GM19035 (cell line): ENCODE measurements around the gene CORO7.

Experiments used
- ATAC-seq: cut with Tn5 transposase; IDR thresholded peaks from one replicate; pipeline ENCODE4 v1.9.1; 2021; ENCODE audit not compliant: unreplicated experiment

CORO7 gene

DNA sequence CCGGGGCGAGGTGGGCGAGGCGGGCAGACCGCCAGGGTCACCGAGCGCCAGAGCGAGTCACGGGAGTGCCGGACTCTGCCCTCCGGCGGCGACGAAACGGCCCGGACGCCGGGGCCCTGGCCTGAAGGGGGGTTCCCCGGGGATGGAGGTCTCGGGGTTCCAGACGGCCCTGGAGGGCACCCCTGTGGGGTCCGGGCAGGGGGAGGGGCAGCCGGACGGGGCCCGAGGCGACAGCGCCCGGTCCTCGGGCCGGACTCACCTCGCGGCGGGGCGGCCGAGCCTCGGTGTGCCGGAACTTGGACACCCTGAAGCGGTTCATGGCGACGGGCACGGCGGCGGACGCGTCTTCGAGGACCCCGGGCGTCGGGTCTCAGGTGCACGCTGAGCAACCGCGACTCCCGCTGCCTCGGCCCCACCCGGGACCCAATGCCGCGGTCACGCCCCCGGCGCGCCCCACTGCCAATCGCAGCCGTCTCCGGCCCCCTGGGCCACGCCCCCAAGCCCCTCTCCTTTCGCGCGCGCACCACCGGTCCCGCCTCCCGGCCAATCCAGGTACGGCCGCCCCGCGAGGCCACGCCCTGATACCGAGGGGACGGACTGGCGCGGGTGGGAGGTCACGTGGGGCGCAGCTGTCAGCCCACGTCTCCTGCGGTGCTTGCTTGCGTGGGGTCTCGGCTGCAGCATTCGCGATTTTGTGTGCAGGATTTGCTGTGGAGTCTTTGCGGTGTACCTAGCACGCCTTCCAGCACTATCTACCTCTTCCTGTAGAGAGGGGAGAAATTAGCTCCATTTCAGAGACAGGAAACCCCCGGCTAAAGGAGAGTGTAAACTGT is at the start of gene CORO7:
Gene CORO7, minus strand, starts transcription at position 397 of the 833 bp plus-strand sequence. Its CDS starts 78 bp downstream, at position 319.
- peak; percentile 60 for ATAC-seq

DNA sequence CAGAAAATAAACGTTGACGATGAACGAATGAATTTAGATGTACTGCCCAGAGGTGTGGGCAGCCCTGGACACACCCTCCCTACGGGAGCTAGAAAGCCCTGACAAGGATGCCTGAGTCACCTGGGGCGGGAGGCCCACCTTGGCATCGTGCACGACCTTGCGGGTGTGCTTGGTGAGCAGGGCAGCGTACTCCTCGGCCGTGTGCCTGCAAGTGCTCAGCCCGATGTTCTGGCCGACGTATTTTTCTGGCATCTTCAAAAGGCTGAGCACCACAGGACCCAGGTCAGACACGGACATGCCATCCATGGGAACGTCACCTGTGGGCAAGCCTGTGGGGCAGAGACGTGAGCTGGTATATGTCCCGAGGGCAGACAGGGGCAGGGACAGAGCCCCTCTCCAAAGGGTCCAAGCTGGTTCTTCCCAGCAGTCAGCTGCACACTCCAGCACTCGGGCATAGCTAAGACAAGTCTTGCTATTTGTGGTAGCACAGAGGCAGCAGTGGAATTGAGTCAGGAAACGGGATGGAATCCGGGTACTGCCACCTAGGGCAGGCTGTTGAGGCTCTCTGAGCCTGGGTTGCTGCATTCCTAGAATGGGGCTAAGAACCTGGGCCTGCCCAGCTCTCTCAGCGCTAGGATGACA is 47.2 kb upstream of the CORO7 start:
- ATAC-seq = no peak

- no peak for ATAC-seq
These were observed 45.1 kb upstream of the CORO7 start for GRCh38 chr16:4461250-4462085.

GRCh38 chr16:4460936-4461249 is 44.5 kb upstream of the CORO7 start:
- no peak for ATAC-seq

DNA sequence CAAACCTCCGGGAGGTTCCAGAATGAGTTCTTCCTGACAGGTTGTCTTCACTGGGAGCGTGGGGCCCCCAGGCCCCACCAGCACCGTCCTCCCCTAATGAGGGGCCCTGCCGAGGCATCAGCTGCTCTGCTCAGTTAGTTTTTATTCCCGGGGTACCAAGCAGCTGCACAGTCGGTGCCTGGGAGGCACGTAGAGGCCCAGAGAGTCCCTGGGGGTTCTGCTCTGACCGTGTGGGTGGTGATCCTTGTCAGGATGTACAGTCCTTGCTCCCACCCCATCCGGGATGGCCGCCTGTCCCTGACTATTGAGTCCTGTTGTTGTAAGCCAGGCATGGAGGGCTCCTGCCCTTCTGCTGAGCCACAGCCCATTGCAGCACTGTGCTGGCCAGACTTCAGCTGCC is 39.6 kb upstream of the CORO7 start:
- ATAC-seq = no peak

GRCh38 chr16:4455081-4455480 is 38.7 kb upstream of the CORO7 start:
- ATAC-seq = no peak

- ATAC-seq = no peak
These were observed 38.2 kb upstream of the CORO7 start for GRCh38 chr16:4454623-4455022.

DNA sequence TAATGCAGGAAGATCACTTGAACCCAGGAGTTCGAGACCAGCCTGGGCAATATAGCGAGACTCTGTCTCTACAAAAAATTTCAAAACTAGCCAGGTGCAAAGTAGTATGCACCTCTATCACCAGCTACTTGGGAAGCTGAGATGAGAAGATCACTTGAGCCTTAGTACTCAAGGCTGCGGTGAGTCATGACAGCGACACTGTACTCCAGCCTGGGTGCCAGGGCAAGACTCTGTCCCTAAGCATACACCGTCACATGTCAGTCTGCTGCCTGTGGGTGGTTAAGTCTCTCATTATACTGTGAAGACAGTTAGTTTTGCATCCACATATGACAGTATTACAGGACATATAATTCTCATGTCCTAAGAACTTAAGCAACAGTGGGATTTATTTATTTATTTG is 36.3 kb upstream of the CORO7 start:
- no peak for ATAC-seq

DNA sequence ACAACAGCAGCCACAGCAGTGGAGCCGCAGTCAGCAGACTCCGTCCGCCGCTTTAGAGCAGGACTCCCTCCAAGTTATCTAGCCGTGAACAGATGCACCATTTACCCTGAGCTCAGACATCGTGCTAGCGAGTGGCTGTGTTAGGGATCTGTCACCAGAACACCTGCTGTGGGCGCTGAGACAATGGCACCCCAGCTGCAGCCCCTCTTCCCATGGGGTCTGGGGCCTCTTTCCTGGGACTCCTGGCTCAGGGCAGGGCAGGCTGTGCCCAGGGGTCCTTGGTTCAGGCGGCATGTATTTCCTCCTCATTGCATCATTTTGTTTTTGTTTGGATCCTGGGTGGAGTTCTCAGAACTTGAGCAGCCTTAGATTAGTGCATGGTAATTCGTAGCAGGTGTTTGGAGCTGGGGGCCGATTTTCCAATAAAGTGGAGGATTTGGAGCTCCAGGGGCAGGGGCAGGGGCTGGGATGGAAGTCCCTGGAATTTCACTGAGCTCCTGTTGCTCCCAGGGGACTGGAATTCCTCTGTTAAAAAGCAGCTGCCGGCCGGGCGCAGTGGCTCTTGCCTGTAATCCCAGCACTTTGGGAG is 34.6 kb upstream of the CORO7 start:
- no peak for ATAC-seq

- ATAC-seq = no peak
These were observed 34.0 kb upstream of the CORO7 start for GRCh38 chr16:4450430-4450829.

GRCh38 chr16:4443986-4444385 is 27.6 kb upstream of the CORO7 start:
- no peak for ATAC-seq

DNA sequence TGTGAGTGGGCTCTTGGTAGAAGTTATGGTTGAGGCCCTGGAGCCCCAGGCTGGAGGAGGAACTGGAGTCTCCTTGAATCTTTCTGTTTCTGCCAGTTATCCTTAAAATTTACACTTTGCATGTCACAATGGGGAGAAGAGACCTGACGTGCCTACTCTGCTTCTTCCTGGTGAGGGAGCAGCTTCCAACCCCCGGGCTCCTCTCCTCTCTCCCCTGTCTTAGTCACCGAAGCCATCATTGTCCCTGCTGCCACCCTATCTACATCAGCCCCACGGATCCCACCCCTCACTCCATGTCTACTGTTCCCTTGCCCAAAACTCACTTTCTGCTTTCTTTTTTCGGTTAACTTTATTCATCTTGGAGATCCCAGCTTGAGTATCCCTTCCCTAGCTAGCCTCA is 26.9 kb upstream of the CORO7 start:
- ATAC-seq = no peak

GRCh38 chr16:4442371-4442770 is 26.0 kb upstream of the CORO7 start:
- no peak for ATAC-seq

DNA sequence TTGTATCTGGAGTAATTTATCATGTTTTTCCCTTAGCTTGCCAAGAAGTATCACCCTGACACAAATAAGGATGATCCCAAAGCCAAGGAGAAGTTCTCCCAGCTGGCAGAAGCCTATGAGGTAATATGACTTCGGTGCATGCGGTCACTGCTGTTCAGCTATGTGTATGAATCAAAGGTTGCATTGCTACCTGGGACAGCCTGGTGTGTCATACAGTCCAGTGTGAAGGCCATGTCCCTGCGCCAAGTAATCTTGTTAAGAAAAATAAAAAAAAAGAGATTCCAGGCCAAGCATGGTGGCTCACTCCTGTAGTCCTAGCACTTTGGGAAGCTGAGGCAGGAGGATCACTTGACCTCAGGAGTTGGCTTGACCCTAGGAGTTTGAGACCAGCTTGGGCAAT is 21.0 kb upstream of the CORO7 start:
- ATAC-seq = no peak

DNA sequence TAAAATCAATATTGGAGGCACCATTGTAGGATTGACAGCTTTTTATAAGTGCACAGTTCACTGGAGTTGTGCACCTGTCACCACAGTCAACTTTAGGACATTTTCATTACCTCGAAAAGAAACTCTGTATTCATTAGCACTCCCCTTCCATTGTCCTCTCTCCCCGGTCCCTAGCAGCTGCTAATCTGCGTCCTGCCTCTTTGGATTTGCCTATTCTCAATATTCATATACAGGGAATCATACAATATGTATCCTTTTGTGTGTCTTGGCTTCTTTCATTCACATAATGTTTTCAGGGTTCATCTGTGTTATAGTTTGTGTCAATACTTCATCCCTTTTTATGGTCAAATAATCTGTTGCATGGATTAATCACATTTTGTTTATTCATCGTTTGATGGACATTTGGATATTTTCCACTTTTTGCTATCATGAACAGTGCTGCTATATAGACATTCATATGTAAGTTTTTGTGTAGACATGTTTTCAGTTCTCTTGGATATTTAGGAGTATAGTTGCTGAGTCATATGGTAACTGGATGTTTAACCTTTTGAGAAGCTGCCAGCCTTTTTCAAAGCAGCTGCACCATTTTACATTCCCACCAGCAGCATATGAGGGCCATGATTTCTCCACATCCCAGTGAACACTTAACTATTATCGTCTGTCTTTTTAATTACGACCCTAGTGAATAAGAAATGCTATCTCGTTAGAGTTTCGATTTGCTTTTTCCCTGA is 19.1 kb upstream of the CORO7 start:
- no peak for ATAC-seq

GRCh38 chr16:4433914-4434787 is 17.8 kb upstream of the CORO7 start:
- no peak for ATAC-seq

DNA sequence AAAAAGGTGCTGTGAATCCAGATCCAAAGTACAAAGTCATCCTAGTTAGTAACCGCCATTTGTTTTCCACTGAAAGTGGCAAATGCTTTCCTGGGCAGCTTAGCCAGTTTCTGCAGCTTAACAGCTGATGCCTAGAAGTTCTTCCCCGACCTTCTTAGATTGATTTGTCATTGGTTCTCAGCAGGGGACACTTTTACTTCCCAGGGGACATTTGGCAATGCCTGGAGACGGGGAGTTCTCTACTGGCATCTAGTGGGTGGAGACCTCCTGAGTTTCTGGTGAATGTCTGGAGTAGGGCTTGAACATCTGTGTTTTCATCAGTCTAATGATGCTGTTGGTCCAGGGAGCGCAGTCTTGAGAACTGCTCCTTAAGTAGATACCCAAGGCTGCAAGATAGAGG is 16.8 kb upstream of the CORO7 start:
- ATAC-seq = no peak

DNA sequence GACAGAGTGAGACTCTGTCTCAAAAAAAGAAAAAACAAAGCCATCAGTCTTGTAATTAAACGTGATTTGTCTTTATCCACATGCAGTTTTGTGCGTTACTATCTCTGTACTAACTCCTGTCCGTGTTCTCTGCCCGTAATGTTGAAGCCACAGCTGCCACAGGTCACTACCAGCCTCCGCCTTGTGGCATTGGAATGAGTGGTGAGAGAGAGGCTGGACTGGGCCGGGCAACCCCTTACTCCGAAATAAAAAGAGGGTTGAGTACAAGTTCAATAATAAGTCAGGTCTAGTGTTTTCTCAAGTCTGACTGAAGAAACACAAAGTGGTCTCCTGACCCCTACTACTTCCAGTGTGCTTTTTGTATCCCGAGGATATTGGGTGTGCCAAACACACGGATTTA is 14.6 kb upstream of the CORO7 start:
- no peak for ATAC-seq

DNA sequence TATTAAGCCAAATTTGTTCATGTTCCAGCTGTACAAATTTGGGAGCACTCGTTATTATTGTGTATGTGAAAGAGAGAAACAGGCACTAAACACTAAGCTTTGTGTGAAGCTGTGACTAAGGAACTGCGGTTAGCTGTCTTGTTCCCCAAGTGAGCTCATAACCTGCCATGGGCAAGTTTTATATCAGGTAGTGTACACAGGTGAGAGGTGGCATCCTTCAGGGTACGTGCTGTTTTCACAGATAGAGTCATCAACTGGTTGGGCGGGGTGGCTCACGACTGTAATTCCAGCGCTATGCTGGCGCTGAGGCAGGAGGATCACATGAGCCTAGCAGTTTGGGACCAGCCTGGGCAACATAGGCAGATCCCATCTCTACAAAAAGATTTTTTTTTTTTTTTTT is 12.1 kb upstream of the CORO7 start:
- no peak for ATAC-seq
